OCI-LY1 (cell line): ENCODE data around the gene OXNAD1.

ENCODE experiments used
- CTCF ChIP-seq: fragments of 200-600 bp; sonication (generic), shearing (Covaris generic); IDR thresholded peaks from 2 replicates; pipeline ENCODE4 v1.5.1; 2017; ENCODE audit warnings: mild to moderate bottlenecking, antibody characterized with exemption, low read length, moderate library complexity, mixed read lengths
- EZH2 ChIP-seq: fragments of 200-600 bp; sonication (generic), shearing (Covaris generic); IDR thresholded peaks from 2 replicates; pipeline ENCODE4 v1.8.0; 2017; ENCODE audit warnings: borderline replicate concordance, mixed run types, mild to moderate bottlenecking, antibody characterized with exemption, low read length, moderate library complexity, mixed read lengths

DNA sequence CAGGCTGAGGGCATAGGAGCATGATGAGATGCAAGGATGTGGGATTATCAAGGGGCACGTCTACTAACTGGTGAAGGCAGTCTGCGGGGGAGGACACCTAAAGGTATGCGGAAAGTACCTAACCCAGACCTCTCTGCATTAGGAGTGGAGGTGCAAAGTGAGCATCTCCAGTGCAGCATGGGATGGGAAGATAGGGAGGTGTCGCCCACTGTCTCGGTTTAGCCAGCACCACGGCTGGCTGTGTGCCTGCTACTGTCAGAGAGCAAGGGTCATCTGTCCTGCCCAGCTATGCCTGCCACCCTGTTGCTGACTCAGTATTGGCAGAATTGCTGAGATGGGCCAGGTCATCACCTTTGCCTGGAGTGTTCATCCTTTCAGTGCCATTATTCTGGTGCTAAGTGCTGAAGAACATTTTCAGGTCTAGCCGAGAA, 40.1 kb downstream of the OXNAD1 start:
- TF ChIP-seq CTCF = no peak
- TF ChIP-seq EZH2 = no peak
